Naive thymus-derived CD4-positive, alpha-beta T cell (primary cell): Measurements from ENCODE around the gene POTEB2. TPM values are rescaled to one million over a fixed set of nuclear protein-coding genes. Genes with fewer than 3 reads are reported as not detected.
"Not testable (repeated sequence)": the region's sequence is repeated elsewhere in the genome, so short reads cannot be mapped to it uniquely, and the experiment has no call there.

ENCODE experiments used
- ATAC-seq: fragments of 150-1000 bp; cut with Tn5 transposase; 2 replicates; pipeline ENCODE4 v1.10.0; 2021; ENCODE audit warnings: mild to moderate bottlenecking, moderate library complexity
- CTCF ChIA-PET: fragments of 350-600 bp; sonication (Branson Sonifier 250); formaldehyde crosslinking; loops from one replicate; lab custom pipeline; 2021; ENCODE audit warnings: antibody characterized with exemption; lab: Charles Lee
- POLR2A ChIA-PET: fragments of 350-600 bp; sonication (Branson Sonifier 250); formaldehyde crosslinking; loops from one replicate; lab custom pipeline; 2021; ENCODE audit warnings: antibody characterized with exemption, inconsistent platforms; lab: Charles Lee
- DNase-seq, 9 donors: peaks; one replicate each; pipeline versions ENCODE4 v3.0.0 to v3.0.0-alpha.2; 2020 to 2022; ENCODE audit warnings: mixed read lengths in 1 of 9
- H3K27ac ChIP-seq: one replicate; pipeline ENCODE4 v1.7.0; 2013; ENCODE audit warnings: mild to moderate bottlenecking, low read depth, low read length, moderate library complexity
- H3K27me3 ChIP-seq, 2 donors: one replicate each; pipeline ENCODE4 v1.7.0; 2013; ENCODE audit warnings: low read length in 2 of 2, mild to moderate bottlenecking in 2 of 2, moderate library complexity in 2 of 2; ENCODE audit not compliant: control insufficient read depth in 2 of 2, insufficient read depth in 2 of 2
- H3K36me3 ChIP-seq, 3 experiments: 1 replicate in 2 of 3; 2 replicates in 1 of 3; pipeline ENCODE4 v1.7.0; 2013; ENCODE audit warnings: low read length in 3 of 3, mild to moderate bottlenecking in 3 of 3, moderate library complexity in 1 of 3; ENCODE audit not compliant: insufficient read depth in 3 of 3, control insufficient read depth in 2 of 3
- H3K4me1 ChIP-seq, 2 donors: one replicate each; pipeline ENCODE4 v1.7.0; 2013; ENCODE audit warnings: low read length in 2 of 2, mild to moderate bottlenecking in 2 of 2, moderate library complexity in 1 of 2; ENCODE audit not compliant: control insufficient read depth in 2 of 2, insufficient read depth in 2 of 2
- H3K4me3 ChIP-seq: 2 replicates; pipeline ENCODE4 v1.7.0; 2013; ENCODE audit warnings: mild to moderate bottlenecking, low read length
- H3K9me3 ChIP-seq, 3 experiments: 1 replicate in 2 of 3; 2 replicates in 1 of 3; pipeline ENCODE4 v1.7.0; 2013; ENCODE audit warnings: low read length in 3 of 3; ENCODE audit not compliant: control insufficient read depth in 2 of 3
- H3K27ac Mint-ChIP-seq, 9 donors: one replicate each; pipeline ENCODE4 v1.8.0; 2020 to 2022; ENCODE audit warnings: mixed read lengths in 9 of 9, mild to moderate bottlenecking in 8 of 9, moderate library complexity in 5 of 9, inconsistent platforms in 2 of 9
- H3K27me3 Mint-ChIP-seq, 5 donors: one replicate each; pipeline ENCODE4 v1.8.0; 2021 to 2022; ENCODE audit warnings: mixed read lengths in 5 of 5, mild to moderate bottlenecking in 1 of 5
- H3K36me3 Mint-ChIP-seq, 5 donors: one replicate each; pipeline ENCODE4 v1.8.0; 2020 to 2022; ENCODE audit warnings: mixed read lengths in 5 of 5, mild to moderate bottlenecking in 3 of 5, inconsistent platforms in 1 of 5
- H3K4me1 Mint-ChIP-seq, 7 donors: one replicate each; pipeline ENCODE4 v1.8.0; 2020 to 2022; ENCODE audit warnings: mixed read lengths in 7 of 7, mild to moderate bottlenecking in 3 of 7, inconsistent platforms in 1 of 7
- H3K4me3 Mint-ChIP-seq, 10 donors: one replicate each; pipeline ENCODE4 v1.8.0; 2020 to 2022; ENCODE audit warnings: mild to moderate bottlenecking in 10 of 10, mixed read lengths in 10 of 10, moderate library complexity in 6 of 10, inconsistent platforms in 2 of 10
- H3K9me3 Mint-ChIP-seq, 11 donors: one replicate each; pipeline ENCODE4 v1.8.0; 2020 to 2022; ENCODE audit warnings: mixed read lengths in 11 of 11, mild to moderate bottlenecking in 4 of 11, inconsistent platforms in 1 of 11, moderate library complexity in 1 of 11
- intact Hi-C, 2 donors: fragments of 100-400 bp; cut with micrococcal nuclease; formaldehyde crosslinking; loops; one replicate each; pipeline ENCODE4 v1.15.1; 2023
- microRNA-seq: library from miRNA; unstranded; fragments of <30 nt; microRNA quantifications from one replicate; pipeline ENCODE4 v1.2.0, GENCODE V29; 2022; ENCODE audit warnings: borderline microRNAs expressed
- polyA plus RNA-seq, 2 donors: library from polyadenylated mRNA; unstranded; fragments of 300-500 nt; fragmentation: Illumina TruSeq; gene quantifications; one replicate each; pipeline ENCODE4 v1.2.3, GENCODE V29; 2021
- total RNA-seq, 6 experiments: library from RNA in 5 of 6; stranded (reverse) in 5 of 6; gene quantifications; 1 replicate in 5 of 6; 2 replicates in 1 of 6; pipeline ENCODE4 v1.2.3 and lab custom pipeline; 2021 to 2026

POTEB2 gene
- total RNA-seq = not detected
- not detected for polyA plus RNA-seq
- not detected for total RNA-seq (lab: John Stamatoyannopoulos, UW)

GRCh38 chr15:20866214-20866613 is at the start of gene POTEB2:
Gene POTEB2 (minus strand): TSS chr15:20866314. CDS start chr15:20866281, 33 bp downstream.
- H3K27me3 Mint-ChIP-seq, POLR2A ChIA-PET, H3K9me3 ChIP-seq, H3K27me3 ChIP-seq, intact Hi-C loops, DNase-seq, H3K4me1 ChIP-seq, H3K4me3 ChIP-seq, H3K4me1 Mint-ChIP-seq, ATAC-seq, H3K4me3 Mint-ChIP-seq, H3K36me3 Mint-ChIP-seq, H3K27ac ChIP-seq, CTCF ChIA-PET, H3K36me3 ChIP-seq, H3K27ac Mint-ChIP-seq, H3K9me3 Mint-ChIP-seq: not testable (repeated sequence)

- H3K27ac Mint-ChIP-seq, H3K36me3 Mint-ChIP-seq, H3K4me1 ChIP-seq, DNase-seq, H3K4me3 Mint-ChIP-seq, H3K27me3 ChIP-seq, H3K4me1 Mint-ChIP-seq, ATAC-seq, POLR2A ChIA-PET, H3K36me3 ChIP-seq, intact Hi-C loops, H3K9me3 Mint-ChIP-seq, H3K9me3 ChIP-seq, H3K4me3 ChIP-seq, H3K27me3 Mint-ChIP-seq, CTCF ChIA-PET, H3K27ac ChIP-seq: not testable (repeated sequence)
Observed at GRCh38 chr15:20879916-20880315, 13.8 kb upstream of the POTEB2 start.

- H3K27ac Mint-ChIP-seq, intact Hi-C loops, DNase-seq, H3K4me3 Mint-ChIP-seq, H3K36me3 Mint-ChIP-seq, H3K36me3 ChIP-seq, H3K4me1 ChIP-seq, H3K27me3 ChIP-seq, H3K27me3 Mint-ChIP-seq, H3K4me3 ChIP-seq, H3K4me1 Mint-ChIP-seq, H3K9me3 ChIP-seq, CTCF ChIA-PET, H3K27ac ChIP-seq, POLR2A ChIA-PET, H3K9me3 Mint-ChIP-seq, ATAC-seq: not testable (repeated sequence)
Observed at GRCh38 chr15:20878464-20878863, 12.3 kb upstream of the POTEB2 start.

GRCh38 chr15:20877819-20878218 is 11.7 kb upstream of the POTEB2 start:
- H3K9me3 ChIP-seq, H3K36me3 ChIP-seq, H3K4me3 Mint-ChIP-seq, H3K9me3 Mint-ChIP-seq, POLR2A ChIA-PET, H3K4me1 Mint-ChIP-seq, H3K4me3 ChIP-seq, DNase-seq, H3K36me3 Mint-ChIP-seq, H3K4me1 ChIP-seq, H3K27me3 Mint-ChIP-seq, H3K27ac ChIP-seq, intact Hi-C loops, H3K27me3 ChIP-seq, H3K27ac Mint-ChIP-seq, CTCF ChIA-PET, ATAC-seq: not testable (repeated sequence)

Small RNA genes lying within 50 kb of the gene (microRNA-seq; reads per million reads assigned to microRNA genes)
- gene MIR3118-2 = not detected
